Testis (tissue), 2 donors: ENCODE measurements around the gene SLC4A4.

Experiments
- CTCF ChIP-seq, 3 experiments: fragments of 450-650 bp in 2 of 3; fragments of 200-600 bp in 1 of 3; sonication (generic) in 1 of 3; IDR thresholded peaks; one replicate each; pipeline ENCODE4 v1.5.1; 2016 to 2019; ENCODE audit warnings: antibody characterized with exemption in 3 of 3, mild to moderate bottlenecking in 2 of 3, moderate library complexity in 1 of 3
- POLR2A ChIP-seq: fragments of 450-650 bp; IDR thresholded peaks from one replicate; pipeline ENCODE4 v1.6.1; 2017; ENCODE audit warnings: antibody characterized with exemption, mild to moderate bottlenecking, moderate library complexity

DNA sequence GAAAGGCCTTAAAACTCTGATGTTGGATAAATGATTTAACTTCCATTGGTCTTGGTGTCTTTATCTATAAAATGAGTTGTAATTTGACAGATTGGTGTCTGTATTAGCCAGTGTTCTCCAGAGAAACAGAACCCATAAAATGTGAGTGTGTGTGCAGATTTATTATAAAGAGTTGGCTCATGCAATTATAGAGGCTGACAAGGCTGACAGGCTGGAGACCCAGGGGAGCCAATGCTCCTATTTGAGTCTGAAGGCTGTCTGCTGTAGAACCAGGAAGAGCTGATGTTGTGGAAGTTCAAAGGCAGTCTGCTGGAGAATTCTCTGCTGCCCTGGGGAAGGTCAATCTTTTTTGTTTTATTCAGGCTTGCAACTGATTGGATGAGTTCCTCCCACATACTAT lies 131.7 kb downstream of the SLC4A4 start:
- TF ChIP-seq CTCF (IDR thresholded peaks at IDR 0.05): no peak
- TF ChIP-seq POLR2A: no peak
